Transverse colon (tissue), 4 donors: ENCODE results near the gene XYLT1.

Experiments used
- CTCF ChIP-seq, 5 experiments: fragments of 200-600 bp in 3 of 5; fragments of 450-650 bp in 2 of 5; sonication (generic) in 3 of 5; IDR thresholded peaks; 1 replicate in 2 of 5; 2 replicates in 3 of 5; pipeline ENCODE4 v1.5.1; 2016 to 2017; ENCODE audit warnings: antibody characterized with exemption in 5 of 5, inconsistent platforms in 3 of 5, mild to moderate bottlenecking in 2 of 5, moderate library complexity in 1 of 5
- POLR2AphosphoS5 ChIP-seq, 3 donors: sonication (generic); formaldehyde crosslinking; IDR thresholded peaks; one replicate each; pipeline ENCODE4 v1.6.1; 2016; ENCODE audit warnings: antibody characterized with exemption in 3 of 3

- no peak for TF ChIP-seq POLR2AphosphoS5 (IDR thresholded peaks at IDR 0.05)
- TF ChIP-seq CTCF (IDR thresholded peaks at IDR 0.05): no peak
These were observed 1.6 kb downstream of the XYLT1 start for GRCh38 chr16:17469011-17469740.
